Peyer's patch (tissue), 4 donors: ENCODE results near the gene RTF2. TPM values are rescaled to one million over a fixed set of nuclear protein-coding genes. Genes with fewer than 3 reads are reported as not detected.
"Not testable (repeated sequence)": the region's sequence is repeated elsewhere in the genome, so short reads cannot be mapped to it uniquely, and the experiment has no call there.

Experiments
- DNase-seq, 3 donors: peaks; one replicate each; pipeline ENCODE4 v3.0.0-alpha.2; 2017 to 2019
- H3K27ac ChIP-seq, 4 donors: fragments of 200-600 bp; sonication (generic); one replicate each; pipeline ENCODE4 v1.5.1; 2016 to 2019
- H3K27me3 ChIP-seq, 2 donors: fragments of 200-600 bp; sonication (generic); one replicate each; pipeline ENCODE4 v1.5.1; 2019
- H3K36me3 ChIP-seq, 3 donors: fragments of 200-600 bp; sonication (generic); one replicate each; pipeline ENCODE4 v1.5.1; 2016 to 2019
- H3K4me1 ChIP-seq, 4 donors: fragments of 200-600 bp; sonication (generic); one replicate each; pipeline ENCODE4 v1.5.1; 2016 to 2019
- H3K4me3 ChIP-seq, 4 donors: fragments of 200-600 bp; sonication (generic); 1 replicate in 3 of 4; 2 replicates in 1 of 4; pipeline ENCODE4 v1.5.1; 2016 to 2019; ENCODE audit warnings: mild to moderate bottlenecking in 1 of 4
- H3K9me3 ChIP-seq, 4 donors: fragments of 200-600 bp; sonication (generic); one replicate each; pipeline ENCODE4 v1.5.1; 2016 to 2019; ENCODE audit warnings: mild to moderate bottlenecking in 1 of 4
- POLR2A ChIP-seq, 2 donors: fragments of 450-650 bp; IDR thresholded peaks; one replicate each; pipeline ENCODE4 v1.5.1; 2017; ENCODE audit warnings: antibody characterized with exemption in 2 of 2, mild to moderate bottlenecking in 2 of 2, moderate library complexity in 2 of 2
- total RNA-seq, 4 donors: library from RNA; depleted of rRNA; stranded (reverse); fragments of >200 nt; gene quantifications; one replicate each; pipeline ENCODE4 v1.1.0, GENCODE V29; 2016
- TF ChIP-seq, protein P1 (sequence below), 6 experiments: fragments of 450-650 bp in 4 of 6; fragments of 200-600 bp in 2 of 6; sonication (generic) in 1 of 6; IDR thresholded peaks; one replicate each; pipeline ENCODE4 v1.5.1; 2017 to 2019; ENCODE audit warnings: antibody characterized with exemption in 6 of 6, mild to moderate bottlenecking in 3 of 6, moderate library complexity in 1 of 6

Gene RTF2
- total RNA-seq, 4 donors from 2014 or later, result 36.3 to 53.8 (median 48.4) TPM

- no peak for TF ChIP-seq POLR2A (IDR thresholded peaks at IDR 0.05)
- TF ChIP-seq, protein P1, sequence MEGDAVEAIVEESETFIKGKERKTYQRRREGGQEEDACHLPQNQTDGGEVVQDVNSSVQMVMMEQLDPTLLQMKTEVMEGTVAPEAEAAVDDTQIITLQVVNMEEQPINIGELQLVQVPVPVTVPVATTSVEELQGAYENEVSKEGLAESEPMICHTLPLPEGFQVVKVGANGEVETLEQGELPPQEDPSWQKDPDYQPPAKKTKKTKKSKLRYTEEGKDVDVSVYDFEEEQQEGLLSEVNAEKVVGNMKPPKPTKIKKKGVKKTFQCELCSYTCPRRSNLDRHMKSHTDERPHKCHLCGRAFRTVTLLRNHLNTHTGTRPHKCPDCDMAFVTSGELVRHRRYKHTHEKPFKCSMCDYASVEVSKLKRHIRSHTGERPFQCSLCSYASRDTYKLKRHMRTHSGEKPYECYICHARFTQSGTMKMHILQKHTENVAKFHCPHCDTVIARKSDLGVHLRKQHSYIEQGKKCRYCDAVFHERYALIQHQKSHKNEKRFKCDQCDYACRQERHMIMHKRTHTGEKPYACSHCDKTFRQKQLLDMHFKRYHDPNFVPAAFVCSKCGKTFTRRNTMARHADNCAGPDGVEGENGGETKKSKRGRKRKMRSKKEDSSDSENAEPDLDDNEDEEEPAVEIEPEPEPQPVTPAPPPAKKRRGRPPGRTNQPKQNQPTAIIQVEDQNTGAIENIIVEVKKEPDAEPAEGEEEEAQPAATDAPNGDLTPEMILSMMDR (IDR thresholded peaks at IDR 0.05), result no peak
- H3K27ac ChIP-seq, result no peak overlapping the region
- H3K9me3 ChIP-seq, result peaks cover 0 to 21% (median 6%) of the 10 kb centered on the region in 4 donors
- DNase-seq, result no peak
- no peak overlapping the region for H3K4me3 ChIP-seq
- H3K4me1 ChIP-seq, result no peaks in the 10 kb centered on the region
- no peaks in the 10 kb centered on the region for H3K27me3 ChIP-seq
- peaks cover 0 to 36% (median 0%) of the 10 kb centered on the region in 3 donors for H3K36me3 ChIP-seq
Measured at GRCh38 chr20:56522311-56522710, 53.9 kb downstream of the RTF2 start.

DNA sequence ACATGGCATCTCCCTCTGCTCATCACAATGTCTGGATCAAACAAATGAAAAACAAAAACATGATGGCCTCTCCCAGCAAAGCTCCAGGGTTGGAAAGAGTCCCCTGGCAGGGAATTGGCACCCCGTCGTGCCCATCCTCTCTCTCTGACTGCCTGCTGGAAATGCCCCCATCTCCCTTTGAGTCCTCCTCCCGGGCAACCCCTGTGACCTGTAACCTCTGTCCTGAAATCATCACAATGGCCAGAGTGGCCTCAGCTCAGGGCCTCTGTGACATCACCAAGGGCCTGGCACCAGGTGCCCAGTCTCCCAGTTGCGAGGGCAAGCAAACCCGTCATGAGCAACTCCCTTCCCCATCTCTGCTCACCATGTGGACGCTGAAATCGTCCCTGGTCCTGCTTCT is 56.0 kb downstream of the RTF2 start, which contains the start of gene FAM209A:
Gene FAM209A (plus strand): TSS at position 301 of the 400 bp plus-strand sequence. CDS start 65 bp downstream, at position 366.
- H3K4me1 ChIP-seq, H3K27me3 ChIP-seq, H3K27ac ChIP-seq, H3K4me3 ChIP-seq, DNase-seq: not testable (repeated sequence)
- H3K9me3 ChIP-seq, result peaks cover 0 to 18% (median 6%) of the 10 kb centered on the region in 4 donors
- H3K36me3 ChIP-seq, result peaks cover 0 to 15% (median 0%) of the 10 kb centered on the region in 3 donors

DNA sequence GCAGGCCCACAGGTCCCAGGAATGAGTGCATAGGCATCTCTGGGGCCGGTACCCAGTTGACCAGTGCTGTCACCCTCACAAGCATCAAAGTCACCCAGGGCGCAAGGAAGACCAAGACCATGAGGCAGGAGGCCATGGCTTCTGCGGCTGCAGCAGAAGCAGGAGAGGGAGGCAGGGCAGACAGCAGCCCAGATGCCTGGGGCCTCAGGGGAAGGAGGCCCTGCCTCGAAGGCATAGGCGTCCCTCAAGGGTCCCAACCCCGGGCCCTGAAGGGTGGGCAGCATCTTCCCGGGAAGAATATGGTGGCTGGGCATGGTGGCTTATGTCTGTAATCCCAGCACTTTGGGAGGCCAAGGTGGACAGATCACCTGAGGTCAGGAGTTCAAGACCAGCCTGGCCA is 59.1 kb downstream of the RTF2 start:
- Histone ChIP-seq H3K27me3 (no peaks in the 10 kb centered on the region), H3K9me3 (no peaks in the 10 kb centered on the region), H3K4me1 (no peaks in the 10 kb centered on the region), H3K4me3 (no peak overlapping the region), H3K36me3 (no peaks in the 10 kb centered on the region), H3K27ac (no peak overlapping the region)
- DNase-seq, result no peak
- TF ChIP-seq POLR2A (IDR thresholded peaks at IDR 0.05), result no peak
- TF ChIP-seq, protein P1 (IDR thresholded peaks at IDR 0.05), result no peak

GRCh38 chr20:56532946-56533345 is 64.5 kb downstream of the RTF2 start, which contains the start of gene FAM209B:
FAM209B (plus strand) TSS chr20:56533246; CDS start chr20:56533342, 96 bp downstream.
- H3K36me3 ChIP-seq, result not testable (repeated sequence)

DNA sequence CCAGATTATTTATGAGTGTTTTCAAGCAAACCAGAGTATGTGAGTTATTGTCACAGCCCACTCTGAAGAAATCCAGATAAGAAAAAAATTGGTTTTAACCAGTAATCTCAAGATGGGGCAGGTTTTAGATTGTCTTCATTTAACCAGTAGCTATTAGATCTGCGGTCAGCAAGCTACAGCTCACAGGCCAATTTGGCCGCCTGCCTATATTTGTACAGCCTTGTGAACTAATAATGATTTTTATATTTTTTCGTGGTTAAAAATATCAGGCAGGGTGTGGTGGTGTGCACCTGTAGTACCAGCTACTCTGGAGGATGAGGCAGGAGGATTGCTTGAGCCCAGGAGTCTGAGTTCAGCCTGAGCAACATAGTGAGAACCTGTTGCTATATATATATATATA is 69.6 kb downstream of the RTF2 start:
- no peaks in the 10 kb centered on the region for H3K27me3 ChIP-seq
- H3K9me3 ChIP-seq, result no peaks in the 10 kb centered on the region
- no peaks in the 10 kb centered on the region for H3K4me1 ChIP-seq
- DNase-seq, result no peak
- H3K36me3 ChIP-seq, result no peaks in the 10 kb centered on the region
- TF ChIP-seq, protein P1 (IDR thresholded peaks at IDR 0.05), result no peak
- TF ChIP-seq POLR2A (IDR thresholded peaks at IDR 0.05), result no peak
- H3K27ac ChIP-seq, result no peak overlapping the region
- H3K4me3 ChIP-seq, result no peak overlapping the region

More at GRCh38 chr20:56532946-56533345, 64.5 kb downstream of the RTF2 start, which contains the start of gene FAM209B:
- not testable (repeated sequence) for DNase-seq, H3K4me1 ChIP-seq, H3K4me3 ChIP-seq, H3K27me3 ChIP-seq, H3K27ac ChIP-seq, H3K9me3 ChIP-seq

DNA sequence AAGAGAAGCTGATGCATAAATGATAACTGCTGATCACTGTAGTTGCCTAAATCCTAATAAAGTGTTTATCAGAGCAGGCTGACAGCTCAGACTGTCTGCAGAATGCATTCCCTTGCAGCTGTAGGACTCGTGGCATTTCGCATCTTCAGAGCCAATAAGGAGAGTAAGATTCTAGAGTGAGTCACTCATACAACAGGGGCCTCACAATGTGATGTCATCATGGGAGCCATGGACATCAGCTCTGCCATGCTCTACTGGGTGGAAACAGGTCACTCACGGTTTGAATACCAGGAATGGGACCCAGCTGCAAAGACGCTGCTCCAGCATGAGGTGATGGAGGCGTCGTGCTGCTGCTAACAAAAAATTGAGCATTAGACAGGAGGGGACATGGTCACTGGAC is 72.0 kb downstream of the RTF2 start:
- H3K4me1 ChIP-seq, result no peaks in the 10 kb centered on the region
- H3K27me3 ChIP-seq, result no peaks in the 10 kb centered on the region
- no peak overlapping the region for H3K27ac ChIP-seq
- no peak overlapping the region for H3K4me3 ChIP-seq
- DNase-seq, result no peak
- H3K36me3 ChIP-seq, result no peaks in the 10 kb centered on the region
- no peaks in the 10 kb centered on the region for H3K9me3 ChIP-seq
- TF ChIP-seq POLR2A (IDR thresholded peaks at IDR 0.05), result no peak
- TF ChIP-seq, protein P1 (IDR thresholded peaks at IDR 0.05), result no peak

GRCh38 chr20:56542489-56543030 is 74.1 kb downstream of the RTF2 start:
- no peaks in the 10 kb centered on the region for H3K36me3 ChIP-seq
- H3K4me1 ChIP-seq, result no peaks in the 10 kb centered on the region
- H3K27ac ChIP-seq, result no peak overlapping the region
- DNase-seq, result no peak
- no peak overlapping the region for H3K4me3 ChIP-seq
- H3K9me3 ChIP-seq, result no peaks in the 10 kb centered on the region
- no peaks in the 10 kb centered on the region for H3K27me3 ChIP-seq
- TF ChIP-seq POLR2A (IDR thresholded peaks at IDR 0.05), result no peak
- TF ChIP-seq, protein P1 (IDR thresholded peaks at IDR 0.05), result no peak
